Cardiac muscle cell (in vitro differentiated cells and primary cell): Measurements from ENCODE around the gene ZDHHC7. TPM values are rescaled to one million over a fixed set of nuclear protein-coding genes. Genes with fewer than 3 reads are reported as not detected.
A peak's percentile ranks its signal among the peaks of the same experiment; 100 is the strongest.

ENCODE experiments used
- DNase-seq, 2 donors: peaks; one replicate each; pipeline versions ENCODE4 v3.0.0 to v3.0.0-alpha.2; 2010 to 2017; ENCODE audit warnings: low read depth in 1 of 2, low spot score in 1 of 2
- H3K27ac ChIP-seq: fragments of 200-600 bp; sonication (generic); 2 replicates; pipeline ENCODE4 v1.5.1; 2016
- H3K27me3 ChIP-seq: fragments of 200-600 bp; sonication (generic); 2 replicates; pipeline ENCODE4 v1.6.0; 2016; ENCODE audit warnings: control low read depth
- H3K36me3 ChIP-seq: fragments of 200-600 bp; sonication (generic); 2 replicates; pipeline ENCODE4 v1.5.1; 2016; ENCODE audit warnings: control low read depth
- H3K4me1 ChIP-seq: fragments of 200-600 bp; sonication (generic); 2 replicates; pipeline ENCODE4 v1.8.1; 2017; ENCODE audit warnings: low read depth, mild to moderate bottlenecking, mixed run types
- H3K4me3 ChIP-seq: fragments of 200-600 bp; sonication (generic); 2 replicates; pipeline ENCODE4 v1.5.1; 2016; ENCODE audit warnings: mild to moderate bottlenecking
- H3K9me3 ChIP-seq: fragments of 200-600 bp; sonication (generic); 2 replicates; pipeline ENCODE4 v1.5.1; 2017; ENCODE audit warnings: low read depth, mild to moderate bottlenecking, control low read depth
- CTCF ChIP-seq: IDR thresholded peaks from 2 replicates; pipeline ENCODE4 v1.5.1; 2012; ENCODE audit warnings: low read depth, mild to moderate bottlenecking, low read length
- polyA plus RNA-seq: library from polyadenylated mRNA; unstranded; fragments of >200 nt; fragmentation: Nextera tagmentation; extraction: Ambion mirVana; gene quantifications from 2 replicates; pipeline ENCODE4 v1.2.1, GENCODE V29; 2016
- total RNA-seq: library from RNA; depleted of rRNA; stranded (reverse); fragments of >200 nt; gene quantifications from 2 replicates; pipeline ENCODE4 v1.2.3, GENCODE V29; 2016

The ZDHHC7 gene
- total RNA-seq: 65.0 and 70.1 TPM in 2 replicates
- polyA plus RNA-seq: 57.8 and 71.6 TPM in 2 replicates

GRCh38 chr16:85010931-85011845, at the start of gene ZDHHC7:
TSS of gene ZDHHC7 (minus strand) at chr16:85011535. CDS start at chr16:84990618, 20,917 bp downstream.
- peak; percentile 3 for TF ChIP-seq CTCF
- peak; percentile 92 to 93 for DNase-seq
- Histone ChIP-seq H3K9me3 (no peaks in the 10 kb centered on the region), H3K4me3 (peak within 1 kb of the TSS; percentile 80), H3K4me1 (peaks cover 12% of the 10 kb centered on the region), H3K36me3 (no peaks in the 10 kb centered on the region), H3K27ac (peak within 1 kb of the TSS; percentile 98), H3K27me3 (no peaks in the 10 kb centered on the region)

GRCh38 chr16:85058909-85059308, 47.6 kb upstream of the ZDHHC7 start:
- Histone ChIP-seq H3K27me3 (no peaks in the 10 kb centered on the region), H3K27ac (peak overlapping the region; percentile 89), H3K36me3 (no peaks in the 10 kb centered on the region), H3K4me1 (peaks cover 61% of the 10 kb centered on the region), H3K9me3 (no peaks in the 10 kb centered on the region), H3K4me3 (no peak overlapping the region)
- no peak for TF ChIP-seq CTCF
- DNase-seq: no peak

- H3K27ac ChIP-seq: peak overlapping the region; percentile 89
- no peaks in the 10 kb centered on the region for H3K27me3 ChIP-seq
- H3K9me3 ChIP-seq: no peaks in the 10 kb centered on the region
- peak in 1 of 2 donors; percentile 81 for DNase-seq
- no peak overlapping the region for H3K4me3 ChIP-seq
- H3K4me1 ChIP-seq: peaks cover 60% of the 10 kb centered on the region
- no peak for TF ChIP-seq CTCF
- H3K36me3 ChIP-seq: no peaks in the 10 kb centered on the region
Observed at GRCh38 chr16:85057948-85058347, 46.6 kb upstream of the ZDHHC7 start.

GRCh38 chr16:85057212-85057889, 46.0 kb upstream of the ZDHHC7 start:
- no peaks in the 10 kb centered on the region for H3K9me3 ChIP-seq
- peak in 1 of 2 donors; percentile 52 for DNase-seq

More at GRCh38 chr16:85057212-85057889, 46.0 kb upstream of the ZDHHC7 start:
- no peaks in the 10 kb centered on the region for H3K36me3 ChIP-seq
- H3K4me1 ChIP-seq: peaks cover 54% of the 10 kb centered on the region
- no peak overlapping the region for H3K4me3 ChIP-seq
- H3K27me3 ChIP-seq: no peaks in the 10 kb centered on the region
- peak overlapping the region; percentile 89 for H3K27ac ChIP-seq
- no peak for TF ChIP-seq CTCF
